SK-N-MC (cell line): Measurements from ENCODE around the gene HOXA3.
A peak's percentile ranks its signal among the peaks of the same experiment; 100 is the strongest.

Source experiments
- DNase-seq: peaks from one replicate; pipeline ENCODE4 v3.0.0-alpha.2; 2011; ENCODE audit warnings: low read depth, low spot score
- H3K27ac ChIP-seq: fragments of 200-600 bp; sonication (generic); 2 replicates; pipeline ENCODE4 v1.5.1; 2016; ENCODE audit warnings: mixed run types
- H3K36me3 ChIP-seq: fragments of 200-600 bp; sonication (generic); 2 replicates; pipeline ENCODE4 v1.6.1; 2017; ENCODE audit warnings: antibody characterized with exemption, low read length, mixed read lengths; ENCODE audit not compliant: insufficient read depth
- H3K4me3 ChIP-seq: fragments of 200-600 bp; sonication (generic); 2 replicates; pipeline ENCODE4 v1.5.1; 2016
- H3K9ac ChIP-seq: fragments of 200-600 bp; sonication (generic); 2 replicates; pipeline ENCODE4 v1.8.0; 2017; ENCODE audit warnings: mixed run types, mixed read lengths; ENCODE audit not compliant: insufficient read length
- H3K9me3 ChIP-seq: fragments of 200-600 bp; sonication (generic); 2 replicates; pipeline ENCODE4 v1.6.1; 2017; ENCODE audit warnings: low read depth, mild to moderate bottlenecking, antibody characterized with exemption, low read length, moderate library complexity, mixed read lengths
- EZH2 ChIP-seq: fragments of 200-600 bp; sonication (generic); IDR thresholded peaks from one replicate; pipeline ENCODE4 v1.6.1; 2017; ENCODE audit warnings: antibody characterized with exemption
- FOXP2 ChIP-seq: optimal IDR thresholded peaks from 2 replicates; pipeline ENCODE3; 2011; ENCODE audit warnings: mild to moderate bottlenecking, moderate library complexity; ENCODE audit not compliant: insufficient read depth; ENCODE audit errors: extremely low read length, control extremely low read depth
- POLR2AphosphoS5 ChIP-seq: IDR thresholded peaks from 2 replicates; pipeline ENCODE4 v1.6.1; 2012; ENCODE audit warnings: mild to moderate bottlenecking, low read depth, low read length, borderline replicate concordance

The HOXA3 gene

GRCh38 chr7:27189997-27190748 lies 37.8 kb upstream of the HOXA3 start:
- TF ChIP-seq FOXP2 (no peak), POLR2AphosphoS5 (no peak), EZH2 (no peak)
- Histone ChIP-seq H3K36me3 (no peaks in the 10 kb centered on the region), H3K9me3 (no peaks in the 10 kb centered on the region), H3K27ac (no peak overlapping the region), H3K4me3 (no peak overlapping the region), H3K9ac (no peak overlapping the region)
- DNase-seq = no peak

- no peaks in the 10 kb centered on the region for H3K9me3 ChIP-seq
- no peak overlapping the region for H3K9ac ChIP-seq
- no peak overlapping the region for H3K4me3 ChIP-seq
- TF ChIP-seq EZH2 (no peak), FOXP2 (no peak), POLR2AphosphoS5 (no peak)
- no peak overlapping the region for H3K27ac ChIP-seq
- no peak for DNase-seq
- no peaks in the 10 kb centered on the region for H3K36me3 ChIP-seq
These were observed 37.1 kb upstream of the HOXA3 start for GRCh38 chr7:27189295-27189996.

GRCh38 chr7:27188386-27189294 lies 36.3 kb upstream of the HOXA3 start:
- DNase-seq = no peak
- no peak overlapping the region for H3K27ac ChIP-seq
- H3K9ac ChIP-seq = no peak overlapping the region
- no peak overlapping the region for H3K4me3 ChIP-seq
- no peak for TF ChIP-seq EZH2
- no peak for TF ChIP-seq FOXP2
- TF ChIP-seq POLR2AphosphoS5 = no peak
- no peaks in the 10 kb centered on the region for H3K36me3 ChIP-seq
- H3K9me3 ChIP-seq = no peaks in the 10 kb centered on the region

- TF ChIP-seq FOXP2 = no peak
- no peak for TF ChIP-seq EZH2
- no peak for TF ChIP-seq POLR2AphosphoS5
- DNase-seq = no peak
- no peaks in the 10 kb centered on the region for H3K9me3 ChIP-seq
- H3K4me3 ChIP-seq = peak overlapping the region; percentile 33; the same call in 1 of the 2 replicates
- no peak overlapping the region for H3K9ac ChIP-seq
- no peak overlapping the region for H3K27ac ChIP-seq
- H3K36me3 ChIP-seq = no peaks in the 10 kb centered on the region
These were observed 35.3 kb upstream of the HOXA3 start for GRCh38 chr7:27187475-27188385.

GRCh38 chr7:27186668-27187474 lies 34.5 kb upstream of the HOXA3 start:
- Histone ChIP-seq H3K9me3 (no peaks in the 10 kb centered on the region), H3K9ac (no peak overlapping the region), H3K27ac (no peak overlapping the region), H3K36me3 (no peaks in the 10 kb centered on the region), H3K4me3 (no peak overlapping the region)
- TF ChIP-seq EZH2 (no peak), POLR2AphosphoS5 (no peak), FOXP2 (no peak)
- no peak for DNase-seq

GRCh38 chr7:27185854-27186667 lies 33.7 kb upstream of the HOXA3 start:
- Histone ChIP-seq H3K9me3 (no peaks in the 10 kb centered on the region), H3K27ac (no peak overlapping the region), H3K36me3 (no peaks in the 10 kb centered on the region), H3K4me3 (no peak overlapping the region), H3K9ac (no peak overlapping the region)
- TF ChIP-seq FOXP2 = no peak
- TF ChIP-seq POLR2AphosphoS5 = no peak
- no peak for TF ChIP-seq EZH2
- DNase-seq = no peak
